HG03097 (cell line): ENCODE results near the gene MACROD2.
A peak's percentile ranks its signal among the peaks of the same experiment; 100 is the strongest.

Experiments used
- ATAC-seq: cut with Tn5 transposase; IDR thresholded peaks from one replicate; pipeline ENCODE4 v1.9.1; 2021; ENCODE audit not compliant: unreplicated experiment, low FRiP score

Gene MACROD2

DNA sequence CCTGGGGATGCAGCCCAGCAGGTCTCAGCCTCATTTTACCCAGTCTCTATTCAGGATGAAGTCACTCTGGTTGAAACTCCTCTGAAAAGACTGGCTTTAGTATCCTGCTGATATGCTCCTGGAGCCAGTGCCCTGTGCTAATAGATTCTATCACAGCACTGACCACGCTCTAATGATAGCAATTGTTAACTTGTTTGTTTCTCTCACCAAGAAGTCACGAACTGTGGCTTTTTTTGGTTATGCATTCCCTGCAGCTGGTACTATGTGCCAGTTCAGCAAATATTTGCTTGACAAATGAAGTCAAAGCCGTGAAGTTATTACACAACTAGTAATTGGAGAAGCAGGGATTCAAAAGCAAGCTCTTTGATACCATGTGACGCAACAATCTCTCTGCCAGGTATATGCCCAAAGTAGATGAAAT lies 1823.3 kb downstream of the MACROD2 start:
- no peak for ATAC-seq

DNA sequence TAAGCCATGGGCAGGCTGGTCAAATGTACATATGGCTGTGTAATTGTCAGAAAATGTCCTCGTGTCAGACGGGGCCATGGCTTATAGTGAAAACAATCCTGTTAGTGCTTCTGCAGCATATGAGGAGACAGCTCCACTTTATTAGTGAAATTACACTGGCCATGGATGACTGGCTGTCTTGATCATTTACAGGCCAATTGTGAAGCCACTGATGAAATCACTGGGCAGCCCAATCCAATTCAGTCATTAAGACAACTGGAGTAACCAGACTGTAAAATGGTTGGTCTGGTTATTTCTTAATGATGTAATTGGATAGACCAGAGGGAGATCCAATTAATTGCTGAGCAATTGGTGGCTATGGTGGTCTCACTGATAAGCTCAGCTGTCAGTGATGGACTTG lies 1828.4 kb downstream of the MACROD2 start:
- ATAC-seq: no peak

DNA sequence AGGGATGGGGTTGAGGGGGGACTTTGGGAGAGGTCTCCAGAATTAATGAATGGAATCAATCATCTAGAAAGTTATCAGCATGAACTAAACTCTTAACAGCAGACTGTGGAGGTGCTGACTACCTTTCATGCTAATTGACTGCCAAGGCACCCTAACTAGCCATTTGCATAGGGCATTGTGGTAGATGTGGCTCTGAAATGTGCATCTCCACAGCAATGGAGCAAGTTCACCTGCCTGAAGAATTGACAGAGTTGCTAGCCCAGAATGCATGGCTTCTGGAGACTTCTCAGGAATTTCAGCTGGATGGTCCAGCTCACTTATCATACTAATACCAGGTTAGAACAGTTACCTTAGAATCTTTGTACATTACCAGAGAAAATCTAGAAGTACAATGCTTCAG lies 1832.3 kb downstream of the MACROD2 start:
- ATAC-seq: no peak

DNA sequence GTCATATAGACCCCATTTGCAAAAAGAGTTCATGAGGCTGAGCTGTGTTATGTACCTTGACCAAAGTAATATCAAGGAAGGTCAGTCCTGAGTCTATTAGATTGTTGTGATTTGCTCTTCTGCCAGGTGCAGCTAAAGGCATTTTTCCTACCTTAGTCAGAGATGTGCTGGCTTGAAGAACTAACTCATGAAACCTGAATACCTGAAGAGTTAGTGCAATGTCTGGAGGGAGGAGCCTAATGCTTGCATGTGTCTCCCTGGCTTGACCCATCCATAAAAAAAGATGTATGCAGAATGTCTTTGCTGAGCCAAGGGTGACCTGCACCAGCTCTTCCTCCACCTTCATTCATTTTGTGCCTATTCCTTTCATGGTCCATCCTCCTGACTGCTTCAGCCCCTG lies 1835.9 kb downstream of the MACROD2 start:
- ATAC-seq: no peak

DNA sequence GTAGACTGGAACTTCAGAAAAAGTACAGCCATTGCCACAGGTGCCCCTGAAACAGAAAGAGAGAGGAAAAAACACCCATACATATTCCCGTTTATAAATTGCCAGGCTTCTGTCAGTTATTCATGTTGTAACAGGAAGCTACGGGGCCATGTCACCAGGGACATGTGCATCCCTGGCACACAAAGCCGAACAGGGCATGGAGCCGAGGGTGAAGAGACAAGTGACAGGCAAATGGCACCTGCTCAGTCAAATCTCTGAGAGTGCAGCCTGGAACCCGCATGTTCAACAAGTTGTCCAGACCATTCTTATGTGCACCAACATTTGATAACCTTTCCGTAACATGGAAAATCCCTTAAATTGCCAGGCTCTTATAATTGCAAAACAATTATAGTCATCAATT lies 1837.2 kb downstream of the MACROD2 start:
- no peak for ATAC-seq

DNA sequence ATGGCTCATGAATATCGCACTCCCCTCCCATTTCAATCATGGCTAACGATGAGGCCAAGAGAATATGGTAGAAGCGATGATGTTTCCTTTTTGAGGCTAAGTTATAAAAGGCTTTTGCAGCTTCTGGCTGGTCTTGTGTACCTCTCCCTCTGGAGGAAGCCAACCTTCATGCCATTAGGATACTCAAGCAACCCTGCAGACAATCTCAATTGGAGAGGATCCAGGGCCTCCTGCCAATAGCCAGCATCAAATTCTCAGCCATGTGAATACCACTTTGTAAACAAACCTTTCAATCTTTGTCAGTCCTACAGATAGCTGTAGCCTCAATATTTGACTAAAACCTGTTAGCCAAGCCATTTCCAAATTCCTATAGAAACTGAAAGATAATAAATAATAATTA lies 1839.5 kb downstream of the MACROD2 start:
- no peak for ATAC-seq

DNA sequence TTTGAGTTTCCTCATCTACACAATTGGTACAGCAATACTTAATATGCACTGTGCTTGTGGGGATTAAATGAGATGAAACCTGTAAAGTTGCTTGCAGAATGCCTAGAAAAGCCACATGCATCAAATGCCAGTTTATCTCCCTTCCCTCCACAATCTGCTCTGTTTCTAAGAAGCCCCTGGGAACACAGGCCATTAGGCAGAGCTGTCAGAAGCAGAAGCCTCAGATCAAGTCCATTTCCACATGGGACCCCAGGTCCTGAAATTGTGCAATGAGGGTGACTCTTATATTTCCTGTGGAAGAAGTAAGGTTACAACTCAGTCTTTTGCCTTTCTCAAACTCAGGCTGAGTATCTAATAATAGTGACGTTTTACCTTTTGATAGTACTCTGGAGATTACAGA lies 1840.5 kb downstream of the MACROD2 start:
- ATAC-seq: no peak

DNA sequence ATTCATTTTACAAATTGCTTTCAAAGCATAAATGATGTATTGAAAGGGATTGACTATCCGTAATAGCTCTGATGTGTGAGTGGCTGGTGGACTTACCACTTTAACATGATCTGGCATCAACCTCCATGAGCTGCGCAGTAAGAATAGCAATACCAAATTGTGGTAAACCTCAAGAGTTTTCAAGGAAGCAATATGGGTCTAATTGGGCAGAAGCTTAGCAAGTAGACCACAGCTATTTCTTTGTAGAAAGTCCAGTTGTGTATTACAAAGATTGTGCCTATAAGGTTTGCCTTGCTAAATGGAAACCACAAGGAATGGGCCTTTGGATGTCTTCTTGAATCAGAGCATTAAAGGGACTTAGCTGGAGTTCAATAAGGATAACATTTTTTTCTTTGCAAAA lies 1841.3 kb downstream of the MACROD2 start:
- no peak for ATAC-seq

DNA sequence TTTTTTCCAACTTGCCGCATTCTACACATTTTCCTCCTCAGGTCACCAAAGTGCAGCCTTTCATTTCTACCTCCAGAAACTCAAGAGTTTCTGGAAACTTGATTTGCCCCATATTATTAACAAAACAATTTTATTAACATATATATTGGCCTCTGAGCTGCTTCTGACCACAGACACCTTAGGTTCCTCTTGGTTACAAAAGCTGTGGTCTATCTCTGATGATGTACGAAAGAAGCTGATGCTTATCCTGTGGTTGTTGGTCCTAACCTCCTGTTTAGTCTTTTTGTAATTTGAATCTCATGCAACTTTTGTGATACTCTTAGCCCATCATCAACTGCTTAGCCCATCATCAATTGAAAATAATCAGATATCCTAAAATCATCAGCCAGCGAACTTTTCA lies 1842.2 kb downstream of the MACROD2 start:
- no peak for ATAC-seq

DNA sequence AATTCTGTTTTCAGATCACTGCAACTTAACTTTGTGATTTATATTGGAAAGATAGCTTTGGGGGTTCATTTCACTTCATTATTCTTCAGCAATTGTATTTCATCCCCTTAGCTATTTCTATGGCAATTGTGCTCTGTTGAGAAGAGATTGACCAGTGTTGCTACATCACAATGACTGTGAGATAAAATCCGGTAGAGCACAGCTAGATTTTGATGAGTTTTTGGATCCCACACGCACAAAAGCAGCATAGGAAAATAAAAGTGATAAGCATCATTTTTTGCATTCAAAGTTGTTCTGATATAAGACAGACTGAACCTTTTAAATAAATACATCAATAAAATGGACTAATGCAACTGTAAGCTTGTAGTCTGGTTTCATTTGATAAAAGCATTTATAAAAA lies 1843.2 kb downstream of the MACROD2 start:
- ATAC-seq: no peak

DNA sequence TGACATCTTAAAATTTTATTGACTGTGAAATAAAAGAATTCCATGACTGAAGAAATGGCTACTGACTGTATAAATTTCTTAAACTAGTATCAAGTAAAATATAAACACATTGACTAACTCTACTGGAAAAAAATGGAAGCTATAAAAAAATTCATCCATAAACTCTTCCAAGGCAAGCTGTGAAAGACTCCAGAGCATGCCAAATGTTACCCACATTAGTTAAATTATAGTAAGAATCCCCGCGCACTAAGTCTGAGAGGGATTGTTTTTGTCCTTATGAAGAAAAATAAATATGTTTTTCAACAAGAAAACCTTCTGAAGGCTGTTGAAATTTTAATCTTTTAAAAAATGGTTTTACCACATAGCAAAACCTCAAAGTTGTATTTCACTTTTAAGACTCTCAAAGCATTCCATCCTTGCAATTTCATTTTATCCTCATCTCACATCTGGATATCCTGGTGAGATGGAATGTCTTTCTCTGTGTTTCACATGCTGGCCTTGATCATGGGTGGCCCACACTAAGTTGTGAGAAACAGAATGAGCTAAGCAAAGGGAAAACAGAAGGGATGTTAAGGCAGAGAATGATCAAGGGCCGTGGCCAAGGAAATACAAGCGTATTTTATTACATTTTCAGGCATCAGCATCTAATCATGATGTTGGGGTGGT lies 1845.5 kb downstream of the MACROD2 start:
- no peak for ATAC-seq

DNA sequence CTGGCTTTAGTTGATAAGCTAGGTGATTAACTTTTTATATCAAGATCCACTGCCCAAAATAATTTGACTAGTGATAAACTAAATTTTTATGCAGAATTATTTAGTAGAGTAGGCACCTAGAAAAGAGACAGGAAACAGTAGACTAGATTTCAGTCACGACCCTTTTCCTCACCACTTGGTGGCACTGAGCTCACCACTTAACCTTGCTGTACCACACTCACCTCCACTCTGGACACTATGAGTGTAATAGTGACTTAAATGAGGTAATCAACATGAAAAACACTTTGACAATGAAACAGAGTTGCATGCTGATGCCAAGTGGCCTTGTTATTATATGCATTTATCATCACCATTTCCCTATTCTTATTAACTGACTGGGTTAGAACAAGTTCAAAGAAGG lies 1847.6 kb downstream of the MACROD2 start:
- no peak for ATAC-seq

DNA sequence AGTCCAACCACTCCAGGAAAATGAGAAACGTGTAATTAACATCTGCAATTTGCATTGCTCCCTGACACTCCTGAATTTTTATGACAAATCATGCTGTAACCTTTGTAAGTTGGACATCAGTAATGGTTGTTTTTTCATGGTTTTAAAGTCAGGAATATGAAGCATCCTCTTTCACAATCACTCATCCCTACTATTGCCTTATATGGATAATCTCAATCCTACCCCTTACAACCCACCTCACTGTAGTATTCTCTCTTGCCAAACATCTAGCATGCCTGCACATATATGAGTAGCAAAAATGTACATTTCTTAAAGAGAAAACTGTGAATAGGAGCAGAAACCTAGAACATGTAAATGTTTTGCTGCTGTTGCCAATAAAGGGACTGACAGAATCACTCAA lies 1848.5 kb downstream of the MACROD2 start:
- no peak for ATAC-seq

DNA sequence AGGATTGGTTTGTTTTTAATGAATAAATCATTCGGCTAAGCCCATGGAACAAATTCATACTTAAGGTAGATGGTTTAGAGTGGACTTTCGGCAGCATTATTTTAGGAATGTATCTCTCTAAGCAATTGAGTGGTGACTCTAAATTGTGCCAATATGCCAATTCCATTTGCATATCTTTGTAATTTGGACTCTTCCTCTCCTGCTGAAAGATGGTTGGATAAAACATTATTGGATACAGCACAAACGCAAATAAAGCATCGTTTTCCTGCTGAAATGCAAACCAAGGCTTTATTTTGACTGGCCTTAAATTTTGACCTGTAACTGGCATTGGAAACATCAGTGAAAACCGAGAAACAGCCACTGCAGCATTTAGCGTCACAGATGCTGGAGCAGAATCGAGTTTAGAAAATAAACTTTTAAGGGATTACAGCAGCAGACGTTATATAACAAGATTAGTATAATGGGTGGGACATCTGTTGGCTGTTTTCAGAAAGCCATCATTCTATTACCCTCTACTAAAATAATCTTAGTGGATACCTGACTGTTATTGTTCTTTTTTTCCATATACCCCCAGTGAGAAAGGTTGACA lies 1852.0 kb downstream of the MACROD2 start:
- ATAC-seq: no peak

DNA sequence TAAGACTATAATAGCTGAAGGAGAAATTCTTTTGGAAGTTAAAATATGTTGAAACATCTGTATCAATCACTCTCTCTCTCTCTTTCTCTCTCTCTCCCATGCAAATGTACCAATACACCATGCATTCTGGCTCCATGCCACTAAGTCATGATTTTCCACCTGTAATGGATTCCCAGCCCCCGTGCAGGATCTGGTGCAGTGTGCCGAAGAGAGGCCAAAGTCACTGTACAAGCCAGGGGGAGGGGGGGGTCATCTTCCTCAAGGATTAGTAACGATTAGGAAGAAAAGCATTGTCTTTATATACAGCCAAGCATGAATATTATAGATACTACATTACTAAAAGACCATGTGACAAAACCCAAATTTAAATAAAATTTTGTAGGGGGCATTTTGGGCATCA lies 1852.8 kb downstream of the MACROD2 start:
- no peak for ATAC-seq

DNA sequence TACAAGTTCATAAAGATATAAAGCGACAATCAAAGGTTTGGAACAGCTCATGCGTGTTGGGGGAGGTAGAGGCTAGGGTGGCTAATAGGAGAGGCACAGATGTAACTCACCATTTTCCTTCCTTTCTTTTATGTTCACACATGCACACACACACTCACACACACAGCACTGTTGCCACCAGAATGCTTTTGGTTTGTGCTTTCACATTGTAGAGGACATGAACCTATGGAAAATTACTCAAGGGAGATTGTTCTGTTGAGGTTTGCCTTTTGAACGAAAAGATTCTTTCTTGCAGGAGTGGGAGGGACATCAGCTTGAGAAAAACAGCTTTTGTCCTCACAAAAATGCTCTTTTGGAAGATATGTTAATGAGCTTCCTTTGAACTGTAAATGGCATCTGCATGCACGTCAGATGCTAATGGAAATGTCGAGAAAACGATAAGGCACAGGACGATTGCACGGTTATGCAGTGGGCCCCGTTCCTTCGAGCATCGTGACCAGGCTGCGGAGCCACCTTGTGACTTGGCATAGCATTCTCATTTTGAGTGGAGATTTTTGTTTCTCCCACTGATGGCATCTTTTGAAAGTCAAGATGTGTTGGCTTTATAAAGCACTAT lies 1853.8 kb downstream of the MACROD2 start:
- ATAC-seq: no peak

DNA sequence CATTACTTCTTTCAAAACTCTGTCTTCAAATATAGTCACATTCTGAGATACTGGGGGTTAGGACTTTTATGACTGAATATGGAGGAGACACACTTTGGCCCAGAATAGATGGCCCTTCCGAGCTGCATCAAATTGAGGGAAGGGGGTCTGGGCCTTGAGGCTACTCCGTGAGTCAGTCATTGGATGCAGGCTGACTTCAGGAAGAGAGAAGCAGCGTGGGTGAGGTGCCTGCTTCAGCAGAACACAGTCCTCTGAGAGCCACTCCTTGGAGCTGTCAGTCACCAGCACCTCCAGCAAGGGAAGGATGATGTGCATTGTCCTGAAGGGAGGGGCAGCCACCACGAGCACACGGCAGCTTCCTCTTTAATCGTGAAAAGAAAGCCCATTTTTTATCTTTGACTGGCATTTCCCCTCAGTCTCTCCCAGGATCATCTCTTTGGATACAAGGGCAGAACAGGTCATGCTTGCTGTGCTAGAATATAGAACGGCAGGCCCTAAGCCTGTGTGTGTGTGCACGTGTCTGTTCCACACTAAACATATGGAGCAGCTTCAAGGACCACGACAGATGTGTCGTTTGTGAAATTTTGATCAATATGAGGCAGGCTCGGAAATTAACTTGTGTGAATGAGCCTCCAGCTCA lies 1856.4 kb downstream of the MACROD2 start:
- ATAC-seq: no peak

DNA sequence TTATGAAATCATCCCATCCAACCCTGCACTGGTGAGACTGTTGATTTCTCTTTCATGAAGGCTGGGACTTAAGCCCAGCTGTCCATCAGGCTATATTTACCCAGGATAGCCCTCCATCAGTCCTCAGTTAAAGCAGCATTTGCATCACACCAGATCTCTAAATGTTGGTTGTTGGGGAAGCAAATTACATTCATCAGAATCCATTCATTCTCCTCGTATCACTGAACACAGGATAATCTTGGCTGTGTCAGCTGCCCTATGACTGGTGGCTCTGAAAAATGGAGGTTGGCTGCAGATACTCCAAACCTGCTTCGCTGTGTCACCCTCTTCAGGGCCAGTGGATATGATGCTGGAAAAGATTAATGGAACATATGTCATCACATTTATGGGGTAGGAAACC lies 1859.6 kb downstream of the MACROD2 start:
- no peak for ATAC-seq

DNA sequence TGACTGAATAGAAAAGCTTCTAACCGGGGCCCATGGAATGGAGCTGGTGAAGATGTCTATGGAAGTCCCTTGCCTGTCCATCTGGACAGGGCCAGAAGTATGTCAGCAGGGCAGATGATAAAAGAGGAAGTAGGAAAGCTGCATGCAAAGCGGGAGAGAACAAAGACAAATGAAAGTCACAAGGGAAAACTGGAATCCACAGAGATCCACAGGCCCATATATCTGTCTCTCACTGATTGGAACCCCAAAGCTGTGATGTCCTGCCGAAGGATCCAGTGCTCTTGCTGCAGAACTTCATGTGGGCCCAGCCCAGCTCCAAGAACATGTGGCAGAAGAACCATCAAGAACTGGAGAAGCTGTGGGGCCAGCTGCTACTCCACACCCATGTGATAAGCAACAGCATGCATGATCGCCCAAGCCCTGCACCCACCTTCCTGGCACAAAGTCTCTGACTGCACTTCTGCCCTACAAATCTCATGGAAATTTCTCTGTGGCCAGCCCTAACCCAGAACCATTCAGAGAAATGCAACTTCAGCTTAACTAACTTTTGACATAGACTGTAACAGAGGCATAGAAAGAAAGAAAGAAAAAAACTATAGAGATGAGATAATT lies 1862.0 kb downstream of the MACROD2 start:
- peak; percentile 63 for ATAC-seq

DNA sequence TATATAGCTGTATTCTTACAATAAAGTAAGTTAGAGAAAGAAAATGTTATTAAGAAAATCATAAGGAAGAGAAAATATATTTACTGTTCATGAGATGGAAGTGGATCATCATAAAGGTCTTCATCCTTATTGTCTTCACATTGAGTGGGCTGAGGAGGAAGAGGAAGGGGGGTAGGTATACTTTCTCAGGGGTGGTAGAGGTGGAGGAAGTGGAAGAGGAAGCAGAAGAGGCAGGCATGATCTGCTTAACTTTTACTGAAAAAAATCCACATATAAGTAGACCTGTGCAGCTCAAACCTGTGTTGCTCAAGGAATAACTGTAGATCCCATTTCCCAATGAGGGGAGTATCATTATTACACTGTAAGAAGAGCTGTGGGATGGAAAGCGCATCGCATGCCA lies 1863.7 kb downstream of the MACROD2 start:
- no peak for ATAC-seq

DNA sequence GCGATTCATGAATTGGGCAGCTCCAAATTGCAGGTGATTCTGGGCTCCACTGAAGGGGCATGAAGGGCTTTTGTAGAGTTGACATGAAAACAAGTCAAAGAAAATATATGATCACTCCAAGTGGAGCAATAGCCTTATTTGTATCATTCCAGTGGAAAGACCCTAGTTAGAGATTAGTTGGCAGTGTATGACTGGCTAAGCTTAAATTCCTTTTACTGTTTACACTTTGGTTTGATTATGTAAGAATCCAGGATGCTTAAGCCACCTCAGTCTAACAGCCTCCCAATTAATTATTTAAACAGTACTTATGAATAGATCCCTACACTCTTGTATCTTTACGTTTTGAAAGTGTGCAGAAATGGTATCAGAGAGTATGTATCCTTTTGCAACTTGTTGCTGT lies 1865.5 kb downstream of the MACROD2 start:
- no peak for ATAC-seq
